ENCODE results near the gene CMIP. TPM values are rescaled to one million over a fixed set of nuclear protein-coding genes. Genes with fewer than 3 reads are reported as not detected.

The CMIP gene
- total RNA-seq, 1 experiment from 2014 or later, result 68.0 TPM

- no peak overlapping the region for H3K4me3 ChIP-seq (ENCODE audit: low read depth, low read length)
- H3K4me1 Mint-ChIP-seq (ENCODE audit: low read depth, unreplicated experiment), result peaks cover 27% of the 10 kb centered on the region
- H3K27me3 ChIP-seq (replicated peaks; ENCODE audit: control insufficient read depth, insufficient read depth, low read length), result no peaks in the 10 kb centered on the region
- ChIA-PET CTCF (interaction anchor here (0.6 kb wide), 1 partner anchor 13 kb away, joined by 3 read pairs; no protein-coding TSS in a partner anchor), POLR2A (no interaction called here)
- H3K36me3 Mint-ChIP-seq (ENCODE audit: insufficient read depth, unreplicated experiment), result peaks cover 42% of the 10 kb centered on the region
- H3K4me1 ChIP-seq, result peaks cover 4% of the 10 kb centered on the region; the same call in 1 of the 2 replicates
- H3K27me3 Mint-ChIP-seq (ENCODE audit: insufficient read depth, unreplicated experiment), result no peaks in the 10 kb centered on the region
- no peaks in the 10 kb centered on the region for H3K9me3 Mint-ChIP-seq (ENCODE audit: unreplicated experiment)
- no TSS peak for BruUV-seq (replicated peaks)
- H3K4me3 Mint-ChIP-seq (ENCODE audit: unreplicated experiment), result no peak overlapping the region
- intact Hi-C loops (cut with micrococcal nuclease; ENCODE audit: unreplicated experiment), result no loop called here
- no peaks in the 10 kb centered on the region for H3K9me3 ChIP-seq
- H3K27ac Mint-ChIP-seq (ENCODE audit: unreplicated experiment), result no peak overlapping the region
- DNase-seq, result no peak
- TF ChIP-seq CTCF (IDR thresholded peaks at IDR 0.05; ENCODE audit: insufficient read depth in 1 of 2, low read depth in 1 of 2, low read length in 1 of 2, severe bottlenecking in 1 of 2, unreplicated experiment in 1 of 2), result no peak
- H3K36me3 ChIP-seq (ENCODE audit: control insufficient read depth, insufficient read depth, low read length), result no peaks in the 10 kb centered on the region; the same call in 1 of the 2 replicates
Measured at GRCh38 chr16:81526199-81526598, 81.6 kb downstream of the CMIP start.

GRCh38 chr16:81526935-81527334 is 82.3 kb downstream of the CMIP start:
- Histone ChIP-seq H3K27me3 (replicated peaks; ENCODE audit: control insufficient read depth, insufficient read depth, low read length) (no peaks in the 10 kb centered on the region), H3K4me3 (ENCODE audit: low read depth, low read length) (no peak overlapping the region), H3K4me1 (peaks cover 11% of the 10 kb centered on the region; the same call in 1 of the 2 replicates), H3K36me3 (ENCODE audit: control insufficient read depth, insufficient read depth, low read length) (no peaks in the 10 kb centered on the region; the same call in 1 of the 2 replicates), H3K9me3 (no peaks in the 10 kb centered on the region)
- Mint-ChIP-seq H3K4me1 (ENCODE audit: low read depth, unreplicated experiment) (peaks cover 27% of the 10 kb centered on the region), H3K4me3 (ENCODE audit: unreplicated experiment) (no peak overlapping the region), H3K27ac (ENCODE audit: unreplicated experiment) (peak overlapping the region; percentile 57), H3K9me3 (ENCODE audit: unreplicated experiment) (no peaks in the 10 kb centered on the region), H3K27me3 (ENCODE audit: insufficient read depth, unreplicated experiment) (no peaks in the 10 kb centered on the region), H3K36me3 (ENCODE audit: insufficient read depth, unreplicated experiment) (peaks cover 41% of the 10 kb centered on the region)
- intact Hi-C loops (cut with micrococcal nuclease; ENCODE audit: unreplicated experiment), result no loop called here
- DNase-seq, result no peak
- no peak for TF ChIP-seq CTCF (IDR thresholded peaks at IDR 0.05; ENCODE audit: insufficient read depth in 1 of 2, low read depth in 1 of 2, low read length in 1 of 2, severe bottlenecking in 1 of 2, unreplicated experiment in 1 of 2)
- BruUV-seq (replicated peaks), result no TSS peak
- POLR2A ChIA-PET, result no interaction called here
- CTCF ChIA-PET, result no interaction called here

- Histone ChIP-seq H3K4me3 (ENCODE audit: low read depth, low read length) (no peak overlapping the region), H3K9me3 (no peaks in the 10 kb centered on the region), H3K4me1 (peaks cover 16% of the 10 kb centered on the region), H3K27me3 (replicated peaks; ENCODE audit: control insufficient read depth, insufficient read depth, low read length) (no peaks in the 10 kb centered on the region), H3K36me3 (ENCODE audit: control insufficient read depth, insufficient read depth, low read length) (no peaks in the 10 kb centered on the region; the same call in 1 of the 2 replicates)
- no peak for DNase-seq
- no peaks in the 10 kb centered on the region for H3K27me3 Mint-ChIP-seq (ENCODE audit: insufficient read depth, unreplicated experiment)
- no TSS peak for BruUV-seq (replicated peaks)
- TF ChIP-seq CTCF (IDR thresholded peaks at IDR 0.05; ENCODE audit: insufficient read depth in 1 of 2, low read depth in 1 of 2, low read length in 1 of 2, severe bottlenecking in 1 of 2, unreplicated experiment in 1 of 2), result no peak
- H3K9me3 Mint-ChIP-seq (ENCODE audit: unreplicated experiment), result no peaks in the 10 kb centered on the region
- H3K4me3 Mint-ChIP-seq (ENCODE audit: unreplicated experiment), result no peak overlapping the region
- intact Hi-C loops (cut with micrococcal nuclease; ENCODE audit: unreplicated experiment), result no loop called here
- ChIA-PET CTCF (no interaction called here), POLR2A (no interaction called here)
- peaks cover 37% of the 10 kb centered on the region for H3K36me3 Mint-ChIP-seq (ENCODE audit: insufficient read depth, unreplicated experiment)
- peak overlapping the region; percentile 57 for H3K27ac Mint-ChIP-seq (ENCODE audit: unreplicated experiment)
- H3K4me1 Mint-ChIP-seq (ENCODE audit: low read depth, unreplicated experiment), result peaks cover 28% of the 10 kb centered on the region
Measured at GRCh38 chr16:81527477-81528178, 83.0 kb downstream of the CMIP start.
